ENCODE results near the gene SHE. TPM values are rescaled to one million over a fixed set of nuclear protein-coding genes. Genes with fewer than 3 reads are reported as not detected.
"Not testable (repeated sequence)": the region's sequence is repeated elsewhere in the genome, so short reads cannot be mapped to it uniquely, and the experiment has no call there.

SHE gene
- polyA plus RNA-seq, 1 donor from 2014 or later: 0.04 TPM

- H3K4me3 ChIP-seq (ENCODE audit: low read length): no peak overlapping the region
- H3K4me2 ChIP-seq (ENCODE audit: low read length): no peak overlapping the region
- H3F3A ChIP-seq (ENCODE audit: insufficient read depth, low read length, poor library complexity, severe bottlenecking): no peaks in the 10 kb centered on the region
- H3K27ac ChIP-seq (ENCODE audit: low read length): no peak overlapping the region
- H3K9ac ChIP-seq (ENCODE audit: low read length): no peak overlapping the region
- no peak for TF ChIP-seq MXI1 (conservative IDR thresholded peaks at IDR 0.05; ENCODE audit: poor library complexity, severe bottlenecking)
- TF ChIP-seq RAD21 (conservative IDR thresholded peaks at IDR 0.05): no peak
- no peak for TF ChIP-seq POLR2AphosphoS5 (IDR thresholded peaks at IDR 0.05)
- no peak for TF ChIP-seq REST (IDR thresholded peaks at IDR 0.05; ENCODE audit: borderline replicate concordance)
- TF ChIP-seq SMC3 (conservative IDR thresholded peaks at IDR 0.05; ENCODE audit: poor library complexity): no peak
- TF ChIP-seq TAF1 (IDR thresholded peaks at IDR 0.05; ENCODE audit: low read depth): no peak
- TF ChIP-seq EZH2 (IDR thresholded peaks at IDR 0.05; ENCODE audit: borderline replicate concordance, insufficient read depth, low read length, poor library complexity, severe bottlenecking): no peak
- no peak for TF ChIP-seq EP300 (conservative IDR thresholded peaks at IDR 0.05; ENCODE audit: poor library complexity, severe bottlenecking)
- TF ChIP-seq CTCF (IDR thresholded peaks at IDR 0.05; ENCODE audit: poor library complexity, severe bottlenecking): no peak
- no peaks in the 10 kb centered on the region for H3K9me3 ChIP-seq (ENCODE audit: low read length)
- H4K20me1 ChIP-seq (ENCODE audit: insufficient read depth): no peaks in the 10 kb centered on the region
- no peaks in the 10 kb centered on the region for H3K79me2 ChIP-seq (replicated peaks; ENCODE audit: insufficient read depth, low read length)
- no peaks in the 10 kb centered on the region for H3K9me2 ChIP-seq (ENCODE audit: insufficient read depth, low read length)
- H3K36me3 ChIP-seq (ENCODE audit: insufficient read depth, low read length): no peaks in the 10 kb centered on the region
- no peaks in the 10 kb centered on the region for H3K27me3 ChIP-seq (ENCODE audit: insufficient read depth, low read depth, low read length)
- H2AFZ ChIP-seq (ENCODE audit: low read depth, low read length): no peak overlapping the region
Measured at GRCh38 chr1:154488922-154489321, 13.3 kb downstream of the SHE start.

- not testable (repeated sequence) for H2AFZ ChIP-seq (ENCODE audit: low read depth, low read length); H3K79me2 ChIP-seq (replicated peaks; ENCODE audit: insufficient read depth, low read length); H3K4me2 ChIP-seq (ENCODE audit: low read length); H3F3A ChIP-seq (ENCODE audit: insufficient read depth, low read length, poor library complexity, severe bottlenecking); H3K4me3 ChIP-seq (ENCODE audit: low read length); H3K9me2 ChIP-seq (ENCODE audit: insufficient read depth, low read length); H3K36me3 ChIP-seq (ENCODE audit: insufficient read depth, low read length); H3K9me3 ChIP-seq (ENCODE audit: low read length); H3K9ac ChIP-seq (ENCODE audit: low read length); H4K20me1 ChIP-seq (ENCODE audit: insufficient read depth); H3K27me3 ChIP-seq (ENCODE audit: insufficient read depth, low read depth, low read length); H3K27ac ChIP-seq (ENCODE audit: low read length)
Measured at GRCh38 chr1:154486756-154487155, 15.5 kb downstream of the SHE start.

GRCh38 chr1:154485910-154486496, 16.2 kb downstream of the SHE start:
- H3K27me3 ChIP-seq (ENCODE audit: insufficient read depth, low read depth, low read length): no peaks in the 10 kb centered on the region
- H3K9ac ChIP-seq (ENCODE audit: low read length): no peak overlapping the region
- H2AFZ ChIP-seq (ENCODE audit: low read depth, low read length): no peak overlapping the region
- H3K9me2 ChIP-seq (ENCODE audit: insufficient read depth, low read length): no peaks in the 10 kb centered on the region
- no peaks in the 10 kb centered on the region for H3K9me3 ChIP-seq (ENCODE audit: low read length)
- H3K4me3 ChIP-seq (ENCODE audit: low read length): no peak overlapping the region
- H3K27ac ChIP-seq (ENCODE audit: low read length): no peak overlapping the region
- no peaks in the 10 kb centered on the region for H3F3A ChIP-seq (ENCODE audit: insufficient read depth, low read length, poor library complexity, severe bottlenecking)
- H3K79me2 ChIP-seq (replicated peaks; ENCODE audit: insufficient read depth, low read length): no peaks in the 10 kb centered on the region
- H3K4me2 ChIP-seq (ENCODE audit: low read length): no peak overlapping the region
- no peaks in the 10 kb centered on the region for H4K20me1 ChIP-seq (ENCODE audit: insufficient read depth)
- no peak for TF ChIP-seq POLR2AphosphoS5 (IDR thresholded peaks at IDR 0.05)
- TF ChIP-seq MXI1 (conservative IDR thresholded peaks at IDR 0.05; ENCODE audit: poor library complexity, severe bottlenecking): no peak
- no peak for TF ChIP-seq EZH2 (IDR thresholded peaks at IDR 0.05; ENCODE audit: borderline replicate concordance, insufficient read depth, low read length, poor library complexity, severe bottlenecking)
- TF ChIP-seq RAD21 (conservative IDR thresholded peaks at IDR 0.05): no peak
- no peak for TF ChIP-seq EP300 (conservative IDR thresholded peaks at IDR 0.05; ENCODE audit: poor library complexity, severe bottlenecking)
- no peak for TF ChIP-seq TAF1 (IDR thresholded peaks at IDR 0.05; ENCODE audit: low read depth)
- TF ChIP-seq REST (IDR thresholded peaks at IDR 0.05; ENCODE audit: borderline replicate concordance): no peak
- no peak for TF ChIP-seq CTCF (IDR thresholded peaks at IDR 0.05; ENCODE audit: poor library complexity, severe bottlenecking)
- TF ChIP-seq SMC3 (conservative IDR thresholded peaks at IDR 0.05; ENCODE audit: poor library complexity): no peak
- H3K36me3 ChIP-seq (ENCODE audit: insufficient read depth, low read length): no peaks in the 10 kb centered on the region
